HG02798 (cell line): ENCODE measurements around the gene TLR5.
"Not testable (repeated sequence)": the region's sequence is repeated elsewhere in the genome, so short reads cannot be mapped to it uniquely, and the experiment has no call there.

ENCODE experiments used
- ATAC-seq: cut with Tn5 transposase; IDR thresholded peaks from one replicate; pipeline ENCODE4 v1.9.1; 2021; ENCODE audit warnings: mild to moderate bottlenecking; ENCODE audit not compliant: unreplicated experiment, poor library complexity

Gene TLR5

GRCh38 chr1:223142795-223143536 lies at the start of gene TLR5:
TLR5 (minus strand) TSS chr1:223143248; CDS start chr1:223113031, 30,217 bp downstream.
- ATAC-seq, result peak; percentile 86

- ATAC-seq, result peak; percentile 73
Measured at GRCh38 chr1:223189903-223190724, 47.1 kb upstream of the TLR5 start.

- no peak for ATAC-seq
Measured at GRCh38 chr1:223189525-223189902, 46.5 kb upstream of the TLR5 start.

- no peak for ATAC-seq
Measured at GRCh38 chr1:223188618-223189356, 45.7 kb upstream of the TLR5 start.

- no peak for ATAC-seq
Measured at GRCh38 chr1:223186800-223187199, 43.8 kb upstream of the TLR5 start.

GRCh38 chr1:223183268-223183862 lies 40.3 kb upstream of the TLR5 start:
- no peak for ATAC-seq

GRCh38 chr1:223180731-223181321 lies 37.8 kb upstream of the TLR5 start:
- ATAC-seq, result peak; percentile 48

- ATAC-seq, result no peak
Measured at GRCh38 chr1:223179786-223180185, 36.7 kb upstream of the TLR5 start.

- ATAC-seq, result no peak
Measured at GRCh38 chr1:223179280-223179679, 36.2 kb upstream of the TLR5 start.

- ATAC-seq, result no peak
Measured at GRCh38 chr1:223177681-223178080, 34.6 kb upstream of the TLR5 start.

GRCh38 chr1:223176437-223176836 lies 33.4 kb upstream of the TLR5 start:
- no peak for ATAC-seq

- ATAC-seq, result no peak
Measured at GRCh38 chr1:223175633-223176032, 32.6 kb upstream of the TLR5 start.

- ATAC-seq, result no peak
Measured at GRCh38 chr1:223175032-223175431, 32.0 kb upstream of the TLR5 start.

GRCh38 chr1:223169458-223169857 lies 26.4 kb upstream of the TLR5 start:
- ATAC-seq, result not testable (repeated sequence)

GRCh38 chr1:223161321-223161720 lies 18.3 kb upstream of the TLR5 start:
- no peak for ATAC-seq

- ATAC-seq, result no peak
Measured at GRCh38 chr1:223156343-223156742, 13.3 kb upstream of the TLR5 start.

- ATAC-seq, result no peak
Measured at GRCh38 chr1:223155153-223155552, 12.1 kb upstream of the TLR5 start.

GRCh38 chr1:223153177-223154119 lies 10.4 kb upstream of the TLR5 start:
- no peak for ATAC-seq

GRCh38 chr1:223152399-223152798 lies 9.4 kb upstream of the TLR5 start:
- no peak for ATAC-seq
